Activated naive CD8-positive, alpha-beta T cell treated with anti-CD3 and anti-CD28 coated beads, Interleukin-2, amount 10 ng/mL, durations not matched to agents 7 days and 5 days (primary cell): ENCODE data around the gene SYNGR1. TPM values are rescaled to one million over a fixed set of nuclear protein-coding genes. Genes with fewer than 3 reads are reported as not detected.

Source experiments
- ATAC-seq: fragments of 150-1000 bp; cut with Tn5 transposase; one replicate; pipeline ENCODE4 v1.10.0; 2021; ENCODE audit warnings: low read depth, moderate library complexity
- POLR2A ChIA-PET: fragments of 350-600 bp; sonication (Branson Sonifier 250); formaldehyde crosslinking; loops from one replicate; lab custom pipeline; 2021; ENCODE audit warnings: antibody characterized with exemption; lab: Charles Lee
- DNase-seq: peaks from one replicate; pipeline ENCODE4 v3.0.0; 2021
- H3K27ac Mint-ChIP-seq: one replicate; pipeline ENCODE4 v1.8.0; 2022; ENCODE audit warnings: mild to moderate bottlenecking, mixed read lengths
- H3K27me3 Mint-ChIP-seq: one replicate; pipeline ENCODE4 v1.8.0; 2022; ENCODE audit warnings: mild to moderate bottlenecking, moderate library complexity, mixed read lengths
- H3K36me3 Mint-ChIP-seq: one replicate; pipeline ENCODE4 v1.8.0; 2021; ENCODE audit warnings: mild to moderate bottlenecking, mixed read lengths
- H3K4me1 Mint-ChIP-seq: one replicate; pipeline ENCODE4 v1.8.0; 2021; ENCODE audit warnings: mixed read lengths
- H3K4me3 Mint-ChIP-seq: one replicate; pipeline ENCODE4 v1.8.0; 2022; ENCODE audit warnings: mild to moderate bottlenecking, moderate library complexity, mixed read lengths
- H3K9me3 Mint-ChIP-seq: one replicate; pipeline ENCODE4 v1.8.0; 2021; ENCODE audit warnings: mixed read lengths
- total RNA-seq, 2 experiments: library from RNA; stranded (reverse); gene quantifications; one replicate each; pipeline ENCODE4 v1.2.3, GENCODE V29; 2021

Gene SYNGR1, protein sequence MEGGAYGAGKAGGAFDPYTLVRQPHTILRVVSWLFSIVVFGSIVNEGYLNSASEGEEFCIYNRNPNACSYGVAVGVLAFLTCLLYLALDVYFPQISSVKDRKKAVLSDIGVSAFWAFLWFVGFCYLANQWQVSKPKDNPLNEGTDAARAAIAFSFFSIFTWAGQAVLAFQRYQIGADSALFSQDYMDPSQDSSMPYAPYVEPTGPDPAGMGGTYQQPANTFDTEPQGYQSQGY
- 10 to 100 TPM; 27.1 to 31.6 TPM for total RNA-seq

DNA sequence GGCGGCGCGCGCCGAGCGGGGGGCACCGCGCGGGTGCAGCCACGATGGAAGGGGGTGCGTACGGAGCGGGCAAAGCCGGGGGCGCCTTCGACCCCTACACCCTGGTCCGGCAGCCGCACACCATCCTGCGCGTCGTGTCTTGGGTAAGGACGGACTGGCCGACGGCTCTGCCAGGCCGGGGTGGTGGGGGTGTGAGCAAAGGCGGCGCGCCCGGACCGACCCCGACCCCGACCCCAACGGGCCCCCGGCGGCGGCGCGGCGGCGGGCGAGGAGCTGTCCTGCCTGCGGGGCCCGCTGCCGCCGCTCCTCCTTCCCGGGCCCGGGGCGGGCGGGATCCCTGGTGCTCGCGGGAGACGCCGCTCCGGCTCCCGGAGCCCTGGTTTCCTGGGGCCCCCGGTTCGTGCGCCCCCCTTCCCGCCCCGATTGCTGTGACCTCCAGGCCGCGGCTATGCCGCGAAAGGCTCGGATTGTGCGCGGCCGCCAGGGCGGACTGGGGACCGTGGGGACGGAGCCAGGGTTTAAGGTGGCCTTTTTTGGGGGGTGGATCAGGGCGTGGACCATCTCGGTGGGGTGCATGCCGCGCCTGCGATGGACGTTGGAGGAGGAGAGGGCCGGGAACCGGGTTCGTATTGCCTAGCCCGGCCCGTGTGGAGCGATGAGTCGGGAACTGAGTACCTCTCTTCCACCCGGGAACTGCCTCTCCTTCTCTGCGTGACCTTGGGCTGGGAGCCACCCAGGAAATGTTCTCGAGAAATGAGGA lies at the start of gene SYNGR1:
SYNGR1 (plus strand) TSS at position 25 of the 760 bp plus-strand sequence; CDS start at position 45, 20 bp downstream.
- peaks cover 30% of the 10 kb centered on the region for H3K4me1 Mint-ChIP-seq
- peak; percentile 68 for DNase-seq
- H3K27ac Mint-ChIP-seq: peak within 1 kb of the TSS; percentile 91
- peak within 1 kb of the TSS; percentile 82 for H3K4me3 Mint-ChIP-seq
- peak; percentile 8 for ATAC-seq
- no peaks in the 10 kb centered on the region for H3K9me3 Mint-ChIP-seq
- H3K36me3 Mint-ChIP-seq: no peaks in the 10 kb centered on the region
- peaks cover 2% of the 10 kb centered on the region for H3K27me3 Mint-ChIP-seq
- POLR2A ChIA-PET: interaction anchor here (0.9 to 3.3 kb wide), 4 partner anchors 31 to 179 kb away, joined by 3 to 39 read pairs (median 6); partner anchors contain the start of genes ATF4 and RPL3

DNA sequence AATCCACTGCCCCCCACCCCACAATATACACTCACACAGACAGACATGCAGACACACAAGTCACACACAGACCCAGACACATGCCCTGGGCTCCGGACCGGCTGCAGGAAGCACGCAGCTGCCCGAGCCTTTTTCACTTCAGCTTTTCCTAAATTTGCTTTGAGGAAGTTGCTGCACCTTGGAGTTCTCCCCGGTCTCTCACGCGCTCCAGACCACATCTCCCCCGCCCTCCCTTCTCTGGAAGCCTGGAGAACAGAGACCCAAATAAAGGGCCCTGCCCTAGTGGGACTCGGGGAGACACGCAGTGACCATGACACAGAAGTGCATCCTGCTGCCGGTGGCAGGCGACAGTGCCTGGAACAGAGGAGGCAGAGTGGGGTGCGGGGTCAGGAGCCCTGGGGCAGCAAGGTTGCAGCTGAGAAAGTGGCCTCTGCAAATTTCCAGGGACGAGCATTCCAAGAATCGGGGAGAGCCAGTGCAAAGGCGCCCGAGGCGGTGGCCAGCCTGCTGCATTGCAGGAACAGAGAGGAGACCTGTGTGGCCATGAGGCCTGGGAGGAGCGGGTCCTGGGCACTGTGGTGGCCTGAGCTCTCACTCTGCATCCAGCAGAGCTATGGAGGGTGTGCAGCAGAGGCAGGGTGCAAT lies 49.5 kb upstream of the SYNGR1 start:
- Mint-ChIP-seq H3K27ac (no peak overlapping the region), H3K4me3 (no peak overlapping the region), H3K4me1 (peaks cover 9% of the 10 kb centered on the region), H3K9me3 (no peaks in the 10 kb centered on the region), H3K36me3 (no peaks in the 10 kb centered on the region), H3K27me3 (peaks cover 31% of the 10 kb centered on the region)
- DNase-seq (no peak), ATAC-seq (no peak)
- POLR2A ChIA-PET: no interaction called here

DNA sequence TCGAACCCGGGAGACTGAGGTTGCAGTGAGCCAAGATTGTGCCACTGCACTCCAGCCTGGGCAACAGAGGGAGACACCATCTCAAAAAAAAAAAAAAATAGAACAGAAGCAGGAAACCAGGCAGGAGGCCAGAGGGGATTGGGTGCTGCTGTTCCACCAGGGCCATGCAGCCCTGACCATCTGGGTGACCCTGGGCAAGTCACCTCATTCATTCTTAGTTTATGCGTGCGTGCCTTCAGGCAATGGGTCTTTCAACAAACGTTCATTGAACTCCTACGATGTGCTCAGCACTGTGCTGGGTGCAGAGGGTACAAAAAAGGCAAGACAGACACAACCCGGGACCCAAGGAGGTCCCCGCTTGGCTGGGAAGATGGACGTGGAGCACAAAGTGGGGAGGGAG lies 48.7 kb upstream of the SYNGR1 start:
- POLR2A ChIA-PET: no interaction called here
- DNase-seq (no peak), ATAC-seq (no peak)
- H3K27ac Mint-ChIP-seq: no peak overlapping the region
- no peaks in the 10 kb centered on the region for H3K9me3 Mint-ChIP-seq
- H3K4me3 Mint-ChIP-seq: no peak overlapping the region
- H3K4me1 Mint-ChIP-seq: peaks cover 9% of the 10 kb centered on the region
- H3K27me3 Mint-ChIP-seq: peaks cover 31% of the 10 kb centered on the region
- H3K36me3 Mint-ChIP-seq: no peaks in the 10 kb centered on the region

DNA sequence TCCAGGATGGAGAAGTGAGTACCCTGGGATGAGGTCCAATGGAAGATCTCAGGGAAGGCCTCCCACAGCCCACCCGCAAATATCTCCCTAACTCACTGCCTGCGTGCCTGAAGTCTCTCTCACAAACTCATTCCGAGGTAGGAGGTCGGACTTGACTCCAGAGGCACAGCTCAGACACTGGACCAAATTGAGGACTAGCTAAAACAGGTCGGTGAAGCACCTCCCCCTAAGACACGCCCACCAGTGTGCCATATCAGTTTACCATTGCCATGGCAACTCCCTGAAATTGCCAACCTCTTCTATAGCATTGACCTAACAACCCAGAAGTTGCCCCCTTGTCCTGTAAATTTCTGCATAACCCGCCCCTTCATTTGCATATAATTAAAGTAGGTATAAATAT lies 47.9 kb upstream of the SYNGR1 start:
- Mint-ChIP-seq H3K27ac (no peak overlapping the region), H3K9me3 (no peaks in the 10 kb centered on the region)
- POLR2A ChIA-PET: no interaction called here

DNA sequence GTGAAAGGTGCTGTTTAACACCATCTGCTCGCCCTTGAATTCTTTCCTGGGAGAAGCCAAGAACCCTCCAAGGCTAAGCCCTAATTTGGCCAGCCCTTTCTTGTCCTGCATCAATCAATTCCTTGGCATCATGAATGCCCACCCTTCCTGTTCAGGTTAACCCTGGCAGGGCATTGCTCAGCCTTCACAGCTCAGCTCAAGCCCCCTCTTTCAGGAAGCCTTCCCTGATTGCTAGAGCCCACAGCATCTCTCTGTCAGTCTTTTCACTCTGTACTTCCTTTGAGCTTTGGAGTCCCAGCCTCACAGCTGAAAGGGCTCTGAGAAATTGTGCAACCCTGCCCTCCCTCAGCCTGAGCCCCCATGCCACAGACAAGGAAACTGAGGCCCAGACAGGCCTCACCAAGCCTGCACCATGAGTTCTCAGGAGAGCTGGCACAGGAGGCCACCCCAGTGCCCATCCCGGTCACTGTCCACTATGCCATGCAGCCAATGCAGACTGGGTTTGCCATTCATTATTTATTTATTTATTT lies 47.3 kb upstream of the SYNGR1 start:
- H3K27ac Mint-ChIP-seq: peak overlapping the region; percentile 43
- H3K36me3 Mint-ChIP-seq: peaks cover 2% of the 10 kb centered on the region
- H3K4me1 Mint-ChIP-seq: peaks cover 10% of the 10 kb centered on the region
- peaks cover 28% of the 10 kb centered on the region for H3K27me3 Mint-ChIP-seq
- H3K4me3 Mint-ChIP-seq: no peak overlapping the region
- POLR2A ChIA-PET: interaction anchor here (1.2 to 1.6 kb wide), 2 partner anchors 12 to 127 kb away, joined by 3 read pairs; no protein-coding TSS in a partner anchor
- no peaks in the 10 kb centered on the region for H3K9me3 Mint-ChIP-seq
- ATAC-seq: no peak
- no peak for DNase-seq

More for the DNA sequence above, 47.9 kb upstream of the SYNGR1 start:
- DNase-seq: no peak
- no peak overlapping the region for H3K4me3 Mint-ChIP-seq
- no peak for ATAC-seq
- H3K36me3 Mint-ChIP-seq: peaks cover 2% of the 10 kb centered on the region
- peaks cover 10% of the 10 kb centered on the region for H3K4me1 Mint-ChIP-seq
- H3K27me3 Mint-ChIP-seq: peaks cover 28% of the 10 kb centered on the region

DNA sequence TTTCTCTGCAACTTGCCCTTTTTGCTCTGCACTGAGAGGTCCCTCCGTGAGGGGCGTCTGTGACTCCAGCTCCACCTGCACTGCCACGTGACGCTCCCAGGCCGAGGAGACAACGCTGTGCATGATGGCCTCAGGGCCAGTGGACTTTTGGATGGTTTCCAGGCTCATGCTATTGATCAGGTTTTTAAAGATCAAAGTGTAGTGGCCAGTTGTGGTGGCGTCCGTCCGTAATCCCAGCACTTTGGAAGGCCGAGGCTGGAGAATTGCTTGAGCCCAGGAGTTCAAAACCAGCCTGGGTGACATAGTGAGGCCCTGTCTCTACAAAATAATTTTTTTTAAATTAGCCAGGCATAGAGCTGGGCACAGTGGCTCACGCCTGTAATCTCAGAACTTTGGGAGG lies 46.4 kb upstream of the SYNGR1 start:
- Mint-ChIP-seq H3K4me1 (peaks cover 8% of the 10 kb centered on the region), H3K4me3 (no peak overlapping the region), H3K27ac (no peak overlapping the region), H3K27me3 (peaks cover 22% of the 10 kb centered on the region), H3K9me3 (no peaks in the 10 kb centered on the region), H3K36me3 (peaks cover 2% of the 10 kb centered on the region)
- no peak for DNase-seq
- POLR2A ChIA-PET: interaction anchor here (1.2 to 2.1 kb wide), 4 partner anchors 11 to 128 kb away, joined by 3 to 9 read pairs (median 4); partner anchors contain the start of gene RPL3
- ATAC-seq: no peak

DNA sequence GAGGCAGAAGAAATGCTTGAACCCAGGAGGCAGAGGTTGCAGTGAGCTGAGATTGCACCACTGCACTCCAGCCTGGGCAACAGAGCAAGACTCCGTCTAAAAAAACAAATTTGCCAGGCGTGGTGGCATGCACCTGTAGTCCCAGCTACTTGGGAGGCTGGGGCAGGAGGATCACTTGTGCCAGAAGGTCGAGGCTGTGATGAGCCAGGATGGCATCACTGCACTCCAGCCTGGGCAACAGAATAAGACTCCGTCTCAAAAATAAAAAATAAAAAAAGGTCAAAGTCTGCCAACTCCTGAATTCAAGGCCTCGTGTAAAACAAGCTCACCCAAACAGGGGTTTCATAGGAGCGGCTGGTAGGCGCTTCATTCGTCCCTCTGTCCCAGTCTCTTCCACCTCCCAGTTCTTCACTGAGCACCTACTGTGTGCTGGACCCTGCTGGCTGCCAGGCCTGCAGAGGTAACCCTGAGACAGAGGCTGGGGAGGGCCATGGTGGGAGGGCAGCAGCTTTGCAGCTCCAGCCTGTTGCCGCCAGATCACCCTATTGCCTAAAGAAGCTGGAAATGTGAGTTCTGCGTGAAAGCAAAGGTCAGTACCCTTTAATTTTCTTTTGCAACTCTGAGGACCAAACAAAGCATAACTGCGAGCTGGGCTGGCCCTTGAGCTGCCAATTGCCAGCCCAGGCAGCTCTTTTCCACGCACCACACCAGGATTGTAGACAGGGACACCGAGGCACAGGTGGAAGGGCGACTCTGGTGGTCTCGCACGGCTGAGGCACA lies 45.7 kb upstream of the SYNGR1 start:
- no peaks in the 10 kb centered on the region for H3K9me3 Mint-ChIP-seq
- POLR2A ChIA-PET: interaction anchor here (1.2 to 2.1 kb wide), 5 partner anchors 11 to 133 kb away, joined by 3 to 9 read pairs (median 3); partner anchors contain the start of gene RPL3
- no peak overlapping the region for H3K27ac Mint-ChIP-seq
- DNase-seq (no peak), ATAC-seq (no peak)
- H3K36me3 Mint-ChIP-seq: peaks cover 2% of the 10 kb centered on the region
- H3K4me3 Mint-ChIP-seq: no peak overlapping the region
- H3K4me1 Mint-ChIP-seq: peaks cover 9% of the 10 kb centered on the region
- peaks cover 21% of the 10 kb centered on the region for H3K27me3 Mint-ChIP-seq

DNA sequence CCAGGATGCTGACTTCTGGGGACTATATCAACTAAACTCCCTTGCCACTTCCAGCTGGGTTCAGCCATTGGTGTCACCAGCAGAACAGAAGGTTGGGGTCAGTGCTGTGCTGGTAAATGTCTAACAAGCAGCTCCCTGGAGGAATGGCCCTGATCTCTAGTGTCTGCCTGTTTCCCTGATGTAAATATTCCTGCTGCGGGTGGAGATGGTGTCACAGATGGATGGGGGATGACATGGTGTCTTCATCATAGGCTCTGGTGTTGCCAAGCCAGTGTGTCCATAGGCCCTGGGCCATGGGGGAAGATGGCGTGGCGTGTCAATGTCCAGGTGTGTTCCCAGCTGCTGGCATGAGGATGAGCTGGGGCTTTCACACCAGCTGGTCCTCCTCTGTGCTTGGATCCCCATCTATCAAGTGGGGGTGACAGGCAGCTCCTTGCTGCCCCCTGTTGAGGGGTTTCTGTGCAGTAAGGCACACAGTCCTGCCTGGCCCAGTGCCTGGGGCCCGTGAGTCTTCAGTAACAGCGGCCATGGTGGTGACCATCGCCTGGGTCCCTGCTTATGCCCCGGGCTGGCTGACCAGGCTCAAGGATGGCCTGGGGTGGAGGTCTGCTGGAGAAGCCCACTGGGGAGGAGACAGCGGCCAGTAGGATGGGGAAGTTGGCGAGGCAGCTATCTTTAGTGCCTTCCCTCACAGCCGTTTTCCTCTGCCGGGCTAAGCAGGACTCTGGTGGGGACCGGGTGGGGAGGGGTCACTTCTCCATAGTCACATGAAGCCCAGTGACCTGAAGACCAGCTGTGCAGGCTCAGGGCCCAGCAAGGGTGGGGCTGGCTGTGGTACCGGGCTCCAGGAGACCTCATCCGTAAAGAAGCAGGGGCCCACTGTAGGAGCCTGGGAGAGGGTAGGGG lies 43.1 kb upstream of the SYNGR1 start:
- H3K4me3 Mint-ChIP-seq: no peak overlapping the region
- ATAC-seq (peak; percentile 63), DNase-seq (peak; percentile 62)
- no peaks in the 10 kb centered on the region for H3K9me3 Mint-ChIP-seq
- H3K27ac Mint-ChIP-seq: no peak overlapping the region
- H3K36me3 Mint-ChIP-seq: peaks cover 2% of the 10 kb centered on the region
- POLR2A ChIA-PET: interaction anchor here (1.1 to 1.8 kb wide), 5 partner anchors 10 to 136 kb away, joined by 3 to 14 read pairs (median 4); partner anchors contain the start of gene RPL3
- H3K27me3 Mint-ChIP-seq: no peaks in the 10 kb centered on the region
- peaks cover 6% of the 10 kb centered on the region for H3K4me1 Mint-ChIP-seq

DNA sequence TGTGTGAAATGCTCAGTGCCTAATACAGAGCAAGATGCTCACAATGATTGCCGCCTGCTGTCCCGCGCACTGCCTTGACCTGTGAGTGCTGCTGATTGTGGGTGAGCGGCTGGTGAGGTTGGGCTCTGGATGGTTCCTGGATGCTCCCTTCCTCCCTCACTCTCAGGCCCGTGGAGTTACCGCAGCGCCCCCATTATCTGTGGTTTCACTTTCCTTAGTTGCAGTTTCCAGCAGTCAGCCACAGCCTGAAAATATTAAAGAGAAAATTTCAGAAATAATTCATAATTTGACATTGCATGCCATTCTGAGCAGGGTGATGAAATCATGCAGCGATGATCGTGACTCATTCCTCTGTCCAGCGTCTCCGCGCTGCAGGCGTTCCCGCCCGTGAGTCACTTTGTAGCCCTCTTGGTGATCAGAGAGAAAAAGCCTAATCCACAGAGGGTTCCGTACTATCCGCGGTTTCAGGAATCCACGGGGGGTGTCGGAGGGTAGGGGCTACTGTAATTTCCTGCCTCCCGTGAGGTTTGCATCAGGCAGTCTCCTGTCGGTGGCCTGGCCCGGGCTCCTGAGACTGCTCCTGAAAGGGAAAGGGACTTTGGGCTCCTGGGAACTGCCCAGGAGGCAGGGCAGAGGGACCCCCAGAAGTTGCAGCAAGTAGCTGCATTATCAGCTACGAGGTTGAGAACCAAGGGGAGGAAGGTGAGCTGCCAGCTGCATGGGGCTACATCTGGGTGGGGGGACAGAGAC lies 41.0 kb upstream of the SYNGR1 start:
- Mint-ChIP-seq H3K36me3 (peaks cover 6% of the 10 kb centered on the region), H3K4me1 (peaks cover 10% of the 10 kb centered on the region), H3K4me3 (no peak overlapping the region), H3K27ac (no peak overlapping the region), H3K9me3 (no peaks in the 10 kb centered on the region), H3K27me3 (no peaks in the 10 kb centered on the region)
- POLR2A ChIA-PET: interaction anchor here (0.6 to 1.4 kb wide), 3 partner anchors 10 to 656 kb away, joined by 3 to 9 read pairs (median 3); partner anchors contain the start of gene RPL3
- DNase-seq (no peak), ATAC-seq (no peak)

DNA sequence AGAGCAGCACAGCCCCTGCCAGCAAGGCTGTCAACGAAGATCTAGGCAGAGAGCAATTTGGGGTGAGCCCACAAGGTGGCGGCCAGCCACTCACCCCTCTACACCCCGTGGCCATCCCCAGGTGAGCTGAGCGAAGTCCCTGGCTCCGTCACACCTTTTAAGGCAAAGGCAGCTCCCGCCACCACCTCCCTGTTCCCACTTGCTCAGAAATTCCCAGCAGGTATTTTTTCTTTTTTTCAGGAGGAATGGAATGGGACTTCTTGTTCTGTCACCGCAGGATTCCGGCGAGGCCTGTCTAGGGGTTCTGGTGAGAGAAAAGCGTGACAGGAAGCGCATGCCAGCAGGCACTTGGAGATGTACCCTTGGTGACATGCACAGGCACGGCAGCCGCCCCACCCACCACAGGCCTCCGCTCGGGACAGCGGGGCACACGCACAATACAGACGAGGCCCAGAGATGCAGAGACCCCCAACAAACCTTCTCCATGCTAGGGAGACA lies 40.4 kb upstream of the SYNGR1 start:
- DNase-seq: no peak
- Mint-ChIP-seq H3K4me1 (peaks cover 10% of the 10 kb centered on the region), H3K9me3 (no peaks in the 10 kb centered on the region), H3K27ac (no peak overlapping the region), H3K36me3 (peaks cover 6% of the 10 kb centered on the region), H3K27me3 (no peaks in the 10 kb centered on the region), H3K4me3 (no peak overlapping the region)
- no peak for ATAC-seq
- POLR2A ChIA-PET: interaction anchor here (1.2 to 1.4 kb wide), 2 partner anchors 10 to 139 kb away, joined by 3 to 9 read pairs; partner anchors contain the start of gene RPL3
